HepG2 (cell line): ENCODE data around the gene KRI1.

Experiments
- FOXJ3 ChIP-seq: sonication (generic); formaldehyde crosslinking; IDR thresholded peaks from 2 replicates; pipeline ENCODE4 v1.4.0; 2020; ENCODE audit warnings: missing genetic modification reagents, mild to moderate bottlenecking, borderline replicate concordance
- HMGA1 ChIP-seq: sonication (generic); formaldehyde crosslinking; conservative IDR thresholded peaks from 2 replicates; pipeline ENCODE4 v1.4.0; 2020; ENCODE audit warnings: missing genetic modification reagents
- MTF2 ChIP-seq: sonication (generic); formaldehyde crosslinking; IDR thresholded peaks from 2 replicates; pipeline ENCODE4 v1.5.0; 2020; ENCODE audit warnings: missing genetic modification reagents, borderline replicate concordance
- NCOR1 ChIP-seq: fragments of 200-600 bp; sonication (generic); IDR thresholded peaks from 2 replicates; pipeline ENCODE4 v1.7.0; 2017; ENCODE audit warnings: antibody characterized with exemption, low read length, borderline replicate concordance
- ZNF207 ChIP-seq: fragments of 450-650 bp; IDR thresholded peaks from 2 replicates; pipeline ENCODE4 v1.6.1; 2016; ENCODE audit warnings: antibody characterized with exemption, borderline replicate concordance
- ZNF501 ChIP-seq: sonication (generic); formaldehyde crosslinking; IDR thresholded peaks from 2 replicates; pipeline ENCODE4 v1.5.1; 2020; ENCODE audit warnings: mild to moderate bottlenecking, moderate library complexity, missing genetic modification reagents
- TF ChIP-seq, protein P1 (sequence below): sonication (generic); formaldehyde crosslinking; conservative IDR thresholded peaks from 2 replicates; pipeline ENCODE4 v1.4.0; 2020; ENCODE audit warnings: missing genetic modification reagents
- TF ChIP-seq, protein P2 (sequence below): sonication (generic); formaldehyde crosslinking; IDR thresholded peaks from 2 replicates; pipeline ENCODE4 v1.5.0; 2020; ENCODE audit warnings: mild to moderate bottlenecking, missing genetic modification reagents, moderate library complexity

DNA sequence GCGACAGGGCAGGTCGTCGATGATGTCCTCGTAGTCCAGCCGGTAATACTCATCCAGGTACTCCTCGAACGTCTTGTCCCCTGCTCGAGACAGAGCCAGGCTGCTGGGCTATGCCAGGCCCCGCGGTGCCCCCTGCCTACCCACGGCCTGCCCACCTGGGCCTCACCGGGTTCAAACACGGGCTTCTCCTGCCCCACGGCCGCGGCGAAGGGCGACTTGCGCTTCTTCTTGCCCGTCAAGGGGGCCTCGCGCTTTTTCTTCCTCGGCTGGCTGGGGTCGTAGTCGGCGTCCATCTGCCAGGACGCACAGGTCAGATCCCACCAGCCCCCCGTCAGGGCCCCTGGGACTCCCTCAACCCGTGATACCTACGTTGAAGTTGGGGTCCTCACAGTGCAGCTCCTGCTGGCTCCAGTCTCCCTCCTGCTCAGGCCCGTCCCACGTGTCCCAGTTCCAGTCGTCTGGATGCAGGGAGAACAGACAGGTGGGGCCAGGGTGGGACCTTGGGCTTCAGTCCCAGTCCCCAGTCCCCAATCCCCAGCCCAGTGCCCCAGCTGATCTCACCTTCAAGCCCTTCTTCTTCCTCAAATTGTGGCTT lies 8.1 kb downstream of the KRI1 start:
- TF ChIP-seq NCOR1 (no peak), FOXJ3 (CRISPR knock-in tag) (no peak), MTF2 (CRISPR knock-in tag) (no peak), ZNF207 (no peak), ZNF501 (CRISPR knock-in tag) (no peak), HMGA1 (CRISPR knock-in tag) (no peak)
- TF ChIP-seq, protein P1, sequence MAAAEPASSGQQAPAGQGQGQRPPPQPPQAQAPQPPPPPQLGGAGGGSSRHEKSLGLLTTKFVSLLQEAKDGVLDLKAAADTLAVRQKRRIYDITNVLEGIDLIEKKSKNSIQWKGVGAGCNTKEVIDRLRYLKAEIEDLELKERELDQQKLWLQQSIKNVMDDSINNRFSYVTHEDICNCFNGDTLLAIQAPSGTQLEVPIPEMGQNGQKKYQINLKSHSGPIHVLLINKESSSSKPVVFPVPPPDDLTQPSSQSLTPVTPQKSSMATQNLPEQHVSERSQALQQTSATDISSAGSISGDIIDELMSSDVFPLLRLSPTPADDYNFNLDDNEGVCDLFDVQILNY (CRISPR knock-in tag): no peak
- TF ChIP-seq, protein P2, sequence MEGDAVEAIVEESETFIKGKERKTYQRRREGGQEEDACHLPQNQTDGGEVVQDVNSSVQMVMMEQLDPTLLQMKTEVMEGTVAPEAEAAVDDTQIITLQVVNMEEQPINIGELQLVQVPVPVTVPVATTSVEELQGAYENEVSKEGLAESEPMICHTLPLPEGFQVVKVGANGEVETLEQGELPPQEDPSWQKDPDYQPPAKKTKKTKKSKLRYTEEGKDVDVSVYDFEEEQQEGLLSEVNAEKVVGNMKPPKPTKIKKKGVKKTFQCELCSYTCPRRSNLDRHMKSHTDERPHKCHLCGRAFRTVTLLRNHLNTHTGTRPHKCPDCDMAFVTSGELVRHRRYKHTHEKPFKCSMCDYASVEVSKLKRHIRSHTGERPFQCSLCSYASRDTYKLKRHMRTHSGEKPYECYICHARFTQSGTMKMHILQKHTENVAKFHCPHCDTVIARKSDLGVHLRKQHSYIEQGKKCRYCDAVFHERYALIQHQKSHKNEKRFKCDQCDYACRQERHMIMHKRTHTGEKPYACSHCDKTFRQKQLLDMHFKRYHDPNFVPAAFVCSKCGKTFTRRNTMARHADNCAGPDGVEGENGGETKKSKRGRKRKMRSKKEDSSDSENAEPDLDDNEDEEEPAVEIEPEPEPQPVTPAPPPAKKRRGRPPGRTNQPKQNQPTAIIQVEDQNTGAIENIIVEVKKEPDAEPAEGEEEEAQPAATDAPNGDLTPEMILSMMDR (CRISPR knock-in tag): no peak
